SU-DHL-6 (cell line): ENCODE data around the gene RAI1.

ENCODE experiments used
- CTCF ChIP-seq: fragments of 200-600 bp; sonication (generic); IDR thresholded peaks from one replicate; pipeline ENCODE4 v1.5.1; 2017; ENCODE audit warnings: antibody characterized with exemption, mild to moderate bottlenecking, low read length, moderate library complexity; ENCODE audit not compliant: insufficient read depth, poor library complexity, severe bottlenecking
- EZH2phosphoT487 ChIP-seq: fragments of 200-600 bp; sonication (generic), shearing (Covaris generic); conservative IDR thresholded peaks from 2 replicates; pipeline ENCODE4 v1.6.1; 2018; ENCODE audit warnings: mild to moderate bottlenecking, antibody characterized with exemption, low read length, moderate library complexity, mixed read lengths

DNA sequence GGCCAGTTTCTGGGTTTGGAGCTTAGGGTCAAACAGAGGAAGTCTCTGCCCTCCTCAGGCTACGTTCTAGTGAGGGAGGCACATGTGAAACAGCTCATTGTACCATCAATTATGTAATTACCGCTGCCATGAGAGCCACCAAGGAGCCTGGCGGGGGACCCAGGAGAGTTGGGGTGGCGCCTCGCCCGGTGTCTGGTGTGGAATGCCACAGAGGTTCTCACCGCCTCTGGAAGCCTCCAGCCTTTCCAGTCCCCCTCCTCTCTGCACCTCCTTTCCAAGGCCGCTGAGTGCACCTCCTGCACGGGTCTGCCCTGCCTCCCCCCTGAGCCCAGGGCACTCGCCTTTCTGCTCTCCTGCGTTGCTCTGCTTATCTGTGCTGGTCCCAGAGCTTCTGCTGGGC, 104.1 kb downstream of the RAI1 start:
- TF ChIP-seq CTCF (no peak), EZH2phosphoT487 (no peak)
